Activated CD4-positive, CD25-positive, alpha-beta regulatory T cell (primary cell): ENCODE data around the gene HRC.

Experiments
- DNase-seq, 4 experiments: peaks; one replicate each; lab custom pipeline; 2025; lab: John Stamatoyannopoulos, UW

Gene HRC

GRCh38 chr19:49114630-49115363 lies 40.4 kb downstream of the HRC start:
- peak in 2 of 4 experiments; percentile 20 to 25 for DNase-seq

- DNase-seq = peak; percentile 43 to 71 (median 55)
Observed at GRCh38 chr19:49113762-49114629, 41.2 kb downstream of the HRC start, which contains the start of gene LIN7B. LIN7B (plus strand) TSS chr19:49114370; CDS start chr19:49114405, 35 bp downstream.

GRCh38 chr19:49111218-49111998 lies 43.8 kb downstream of the HRC start:
- no peak for DNase-seq

- no peak for DNase-seq
Observed at GRCh38 chr19:49110567-49110966, 44.6 kb downstream of the HRC start.

- no peak for DNase-seq
Observed at GRCh38 chr19:49109569-49110233, 45.5 kb downstream of the HRC start.

GRCh38 chr19:49109051-49109450 lies 46.1 kb downstream of the HRC start:
- DNase-seq = no peak

- DNase-seq = no peak
Observed at GRCh38 chr19:49107625-49108459, 47.4 kb downstream of the HRC start.

GRCh38 chr19:49106648-49107135 lies 48.5 kb downstream of the HRC start:
- DNase-seq = peak; percentile 29 to 55 (median 38)

- DNase-seq = no peak
Observed at GRCh38 chr19:49104229-49104864, 50.8 kb downstream of the HRC start.

- no peak for DNase-seq
Observed at GRCh38 chr19:49103331-49104085, 51.7 kb downstream of the HRC start.

- DNase-seq = no peak
Observed at GRCh38 chr19:49102303-49102702, 52.9 kb downstream of the HRC start.
